GM23338 (cell line): ENCODE measurements around the gene PDGFC.

Experiments used
- CREB1 ChIP-seq: fragments of 250-450 bp; sonication (Bioruptor Pico); IDR thresholded peaks from 2 replicates; pipeline ENCODE4 v1.5.0; 2020; ENCODE audit warnings: low read depth, mild to moderate bottlenecking, moderate library complexity
- EZH2 ChIP-seq: fragments of 200-600 bp; sonication (generic); IDR thresholded peaks from one replicate; pipeline ENCODE4 v1.8.0; 2017; ENCODE audit warnings: antibody characterized with exemption, mild to moderate bottlenecking, low read depth; ENCODE audit not compliant: unreplicated experiment
- EZH2phosphoT487 ChIP-seq: fragments of 200-600 bp; sonication (generic); IDR thresholded peaks from one replicate; pipeline ENCODE4 v1.8.1; 2018; ENCODE audit warnings: antibody characterized with exemption; ENCODE audit not compliant: unreplicated experiment
- JUNB ChIP-seq: IDR thresholded peaks from one replicate; pipeline ENCODE4 v1.6.1; 2016; ENCODE audit warnings: antibody characterized with exemption; ENCODE audit not compliant: unreplicated experiment
- POLR2AphosphoS5 ChIP-seq: IDR thresholded peaks from 2 replicates; pipeline ENCODE4 v1.6.1; 2016; ENCODE audit warnings: antibody characterized with exemption, low read depth
- STAT1 ChIP-seq: IDR thresholded peaks from one replicate; pipeline ENCODE4 v1.6.1; 2016; ENCODE audit warnings: antibody characterized with exemption; ENCODE audit not compliant: unreplicated experiment
- TF ChIP-seq, protein P1 (sequence below), 2 experiments: fragments of 200-600 bp in 1 of 2; sonication (generic) in 1 of 2; conservative IDR thresholded peaks; 2 replicates each; pipeline versions ENCODE4 v1.5.1 to v1.6.1; 2016 to 2017; ENCODE audit warnings: antibody characterized with exemption in 2 of 2, low read depth in 2 of 2, mild to moderate bottlenecking in 2 of 2, moderate library complexity in 1 of 2
- TF ChIP-seq, protein P2 (sequence below): IDR thresholded peaks from one replicate; pipeline ENCODE4 v1.6.1; 2018; ENCODE audit warnings: antibody characterized with exemption; ENCODE audit not compliant: unreplicated experiment
- TF ChIP-seq, protein P3 (sequence below): fragments of 250-450 bp; sonication (Bioruptor Pico); IDR thresholded peaks from 2 replicates; pipeline ENCODE4 v1.5.0; 2020; ENCODE audit warnings: mild to moderate bottlenecking, moderate library complexity
- TF ChIP-seq, protein P4 (sequence below): IDR thresholded peaks from 2 replicates; pipeline ENCODE4 v1.6.1; 2016; ENCODE audit warnings: antibody characterized with exemption

DNA sequence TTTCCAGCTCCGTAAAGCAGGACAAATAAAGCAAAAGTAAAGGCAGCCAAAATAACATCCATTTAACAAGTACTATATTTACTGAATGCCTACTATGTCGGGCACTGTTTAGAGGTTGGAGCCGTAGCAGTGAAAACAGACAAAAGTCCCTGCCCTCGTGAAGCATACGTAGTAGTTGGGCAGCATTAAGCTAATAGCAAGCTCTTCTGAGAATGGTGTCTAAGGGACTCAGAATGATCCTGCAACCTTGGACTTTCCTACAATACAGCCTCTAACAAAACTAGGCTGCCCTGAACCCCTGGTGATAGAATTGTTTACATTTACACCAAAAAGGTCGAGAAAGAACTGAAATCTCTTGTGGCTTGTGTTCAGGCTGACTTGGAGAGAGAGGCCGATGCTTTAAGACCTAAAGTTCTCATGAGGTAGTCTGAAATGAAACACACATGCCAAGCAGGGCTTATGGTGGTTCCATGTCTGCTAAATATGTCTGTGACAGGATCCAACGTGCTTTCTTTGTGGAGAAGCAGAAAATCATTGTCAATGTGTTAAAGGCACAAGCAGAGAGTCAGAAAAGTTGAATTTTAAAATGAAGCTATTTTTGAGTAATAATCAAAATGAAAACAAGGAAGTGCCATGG is 898 bp upstream of the PDGFC start:
- TF ChIP-seq, protein P1, sequence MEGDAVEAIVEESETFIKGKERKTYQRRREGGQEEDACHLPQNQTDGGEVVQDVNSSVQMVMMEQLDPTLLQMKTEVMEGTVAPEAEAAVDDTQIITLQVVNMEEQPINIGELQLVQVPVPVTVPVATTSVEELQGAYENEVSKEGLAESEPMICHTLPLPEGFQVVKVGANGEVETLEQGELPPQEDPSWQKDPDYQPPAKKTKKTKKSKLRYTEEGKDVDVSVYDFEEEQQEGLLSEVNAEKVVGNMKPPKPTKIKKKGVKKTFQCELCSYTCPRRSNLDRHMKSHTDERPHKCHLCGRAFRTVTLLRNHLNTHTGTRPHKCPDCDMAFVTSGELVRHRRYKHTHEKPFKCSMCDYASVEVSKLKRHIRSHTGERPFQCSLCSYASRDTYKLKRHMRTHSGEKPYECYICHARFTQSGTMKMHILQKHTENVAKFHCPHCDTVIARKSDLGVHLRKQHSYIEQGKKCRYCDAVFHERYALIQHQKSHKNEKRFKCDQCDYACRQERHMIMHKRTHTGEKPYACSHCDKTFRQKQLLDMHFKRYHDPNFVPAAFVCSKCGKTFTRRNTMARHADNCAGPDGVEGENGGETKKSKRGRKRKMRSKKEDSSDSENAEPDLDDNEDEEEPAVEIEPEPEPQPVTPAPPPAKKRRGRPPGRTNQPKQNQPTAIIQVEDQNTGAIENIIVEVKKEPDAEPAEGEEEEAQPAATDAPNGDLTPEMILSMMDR (conservative IDR thresholded peaks at IDR 0.05; ENCODE audit: low read depth in 2 of 2), result no peak
- TF ChIP-seq EZH2 (no peak), POLR2AphosphoS5 (no peak), CREB1 (CRISPR knock-in tag) (no peak), STAT1 (no peak), JUNB (no peak), EZH2phosphoT487 (no peak)
- TF ChIP-seq, protein P2, sequence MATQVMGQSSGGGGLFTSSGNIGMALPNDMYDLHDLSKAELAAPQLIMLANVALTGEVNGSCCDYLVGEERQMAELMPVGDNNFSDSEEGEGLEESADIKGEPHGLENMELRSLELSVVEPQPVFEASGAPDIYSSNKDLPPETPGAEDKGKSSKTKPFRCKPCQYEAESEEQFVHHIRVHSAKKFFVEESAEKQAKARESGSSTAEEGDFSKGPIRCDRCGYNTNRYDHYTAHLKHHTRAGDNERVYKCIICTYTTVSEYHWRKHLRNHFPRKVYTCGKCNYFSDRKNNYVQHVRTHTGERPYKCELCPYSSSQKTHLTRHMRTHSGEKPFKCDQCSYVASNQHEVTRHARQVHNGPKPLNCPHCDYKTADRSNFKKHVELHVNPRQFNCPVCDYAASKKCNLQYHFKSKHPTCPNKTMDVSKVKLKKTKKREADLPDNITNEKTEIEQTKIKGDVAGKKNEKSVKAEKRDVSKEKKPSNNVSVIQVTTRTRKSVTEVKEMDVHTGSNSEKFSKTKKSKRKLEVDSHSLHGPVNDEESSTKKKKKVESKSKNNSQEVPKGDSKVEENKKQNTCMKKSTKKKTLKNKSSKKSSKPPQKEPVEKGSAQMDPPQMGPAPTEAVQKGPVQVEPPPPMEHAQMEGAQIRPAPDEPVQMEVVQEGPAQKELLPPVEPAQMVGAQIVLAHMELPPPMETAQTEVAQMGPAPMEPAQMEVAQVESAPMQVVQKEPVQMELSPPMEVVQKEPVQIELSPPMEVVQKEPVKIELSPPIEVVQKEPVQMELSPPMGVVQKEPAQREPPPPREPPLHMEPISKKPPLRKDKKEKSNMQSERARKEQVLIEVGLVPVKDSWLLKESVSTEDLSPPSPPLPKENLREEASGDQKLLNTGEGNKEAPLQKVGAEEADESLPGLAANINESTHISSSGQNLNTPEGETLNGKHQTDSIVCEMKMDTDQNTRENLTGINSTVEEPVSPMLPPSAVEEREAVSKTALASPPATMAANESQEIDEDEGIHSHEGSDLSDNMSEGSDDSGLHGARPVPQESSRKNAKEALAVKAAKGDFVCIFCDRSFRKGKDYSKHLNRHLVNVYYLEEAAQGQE, result no peak
- TF ChIP-seq, protein P3, sequence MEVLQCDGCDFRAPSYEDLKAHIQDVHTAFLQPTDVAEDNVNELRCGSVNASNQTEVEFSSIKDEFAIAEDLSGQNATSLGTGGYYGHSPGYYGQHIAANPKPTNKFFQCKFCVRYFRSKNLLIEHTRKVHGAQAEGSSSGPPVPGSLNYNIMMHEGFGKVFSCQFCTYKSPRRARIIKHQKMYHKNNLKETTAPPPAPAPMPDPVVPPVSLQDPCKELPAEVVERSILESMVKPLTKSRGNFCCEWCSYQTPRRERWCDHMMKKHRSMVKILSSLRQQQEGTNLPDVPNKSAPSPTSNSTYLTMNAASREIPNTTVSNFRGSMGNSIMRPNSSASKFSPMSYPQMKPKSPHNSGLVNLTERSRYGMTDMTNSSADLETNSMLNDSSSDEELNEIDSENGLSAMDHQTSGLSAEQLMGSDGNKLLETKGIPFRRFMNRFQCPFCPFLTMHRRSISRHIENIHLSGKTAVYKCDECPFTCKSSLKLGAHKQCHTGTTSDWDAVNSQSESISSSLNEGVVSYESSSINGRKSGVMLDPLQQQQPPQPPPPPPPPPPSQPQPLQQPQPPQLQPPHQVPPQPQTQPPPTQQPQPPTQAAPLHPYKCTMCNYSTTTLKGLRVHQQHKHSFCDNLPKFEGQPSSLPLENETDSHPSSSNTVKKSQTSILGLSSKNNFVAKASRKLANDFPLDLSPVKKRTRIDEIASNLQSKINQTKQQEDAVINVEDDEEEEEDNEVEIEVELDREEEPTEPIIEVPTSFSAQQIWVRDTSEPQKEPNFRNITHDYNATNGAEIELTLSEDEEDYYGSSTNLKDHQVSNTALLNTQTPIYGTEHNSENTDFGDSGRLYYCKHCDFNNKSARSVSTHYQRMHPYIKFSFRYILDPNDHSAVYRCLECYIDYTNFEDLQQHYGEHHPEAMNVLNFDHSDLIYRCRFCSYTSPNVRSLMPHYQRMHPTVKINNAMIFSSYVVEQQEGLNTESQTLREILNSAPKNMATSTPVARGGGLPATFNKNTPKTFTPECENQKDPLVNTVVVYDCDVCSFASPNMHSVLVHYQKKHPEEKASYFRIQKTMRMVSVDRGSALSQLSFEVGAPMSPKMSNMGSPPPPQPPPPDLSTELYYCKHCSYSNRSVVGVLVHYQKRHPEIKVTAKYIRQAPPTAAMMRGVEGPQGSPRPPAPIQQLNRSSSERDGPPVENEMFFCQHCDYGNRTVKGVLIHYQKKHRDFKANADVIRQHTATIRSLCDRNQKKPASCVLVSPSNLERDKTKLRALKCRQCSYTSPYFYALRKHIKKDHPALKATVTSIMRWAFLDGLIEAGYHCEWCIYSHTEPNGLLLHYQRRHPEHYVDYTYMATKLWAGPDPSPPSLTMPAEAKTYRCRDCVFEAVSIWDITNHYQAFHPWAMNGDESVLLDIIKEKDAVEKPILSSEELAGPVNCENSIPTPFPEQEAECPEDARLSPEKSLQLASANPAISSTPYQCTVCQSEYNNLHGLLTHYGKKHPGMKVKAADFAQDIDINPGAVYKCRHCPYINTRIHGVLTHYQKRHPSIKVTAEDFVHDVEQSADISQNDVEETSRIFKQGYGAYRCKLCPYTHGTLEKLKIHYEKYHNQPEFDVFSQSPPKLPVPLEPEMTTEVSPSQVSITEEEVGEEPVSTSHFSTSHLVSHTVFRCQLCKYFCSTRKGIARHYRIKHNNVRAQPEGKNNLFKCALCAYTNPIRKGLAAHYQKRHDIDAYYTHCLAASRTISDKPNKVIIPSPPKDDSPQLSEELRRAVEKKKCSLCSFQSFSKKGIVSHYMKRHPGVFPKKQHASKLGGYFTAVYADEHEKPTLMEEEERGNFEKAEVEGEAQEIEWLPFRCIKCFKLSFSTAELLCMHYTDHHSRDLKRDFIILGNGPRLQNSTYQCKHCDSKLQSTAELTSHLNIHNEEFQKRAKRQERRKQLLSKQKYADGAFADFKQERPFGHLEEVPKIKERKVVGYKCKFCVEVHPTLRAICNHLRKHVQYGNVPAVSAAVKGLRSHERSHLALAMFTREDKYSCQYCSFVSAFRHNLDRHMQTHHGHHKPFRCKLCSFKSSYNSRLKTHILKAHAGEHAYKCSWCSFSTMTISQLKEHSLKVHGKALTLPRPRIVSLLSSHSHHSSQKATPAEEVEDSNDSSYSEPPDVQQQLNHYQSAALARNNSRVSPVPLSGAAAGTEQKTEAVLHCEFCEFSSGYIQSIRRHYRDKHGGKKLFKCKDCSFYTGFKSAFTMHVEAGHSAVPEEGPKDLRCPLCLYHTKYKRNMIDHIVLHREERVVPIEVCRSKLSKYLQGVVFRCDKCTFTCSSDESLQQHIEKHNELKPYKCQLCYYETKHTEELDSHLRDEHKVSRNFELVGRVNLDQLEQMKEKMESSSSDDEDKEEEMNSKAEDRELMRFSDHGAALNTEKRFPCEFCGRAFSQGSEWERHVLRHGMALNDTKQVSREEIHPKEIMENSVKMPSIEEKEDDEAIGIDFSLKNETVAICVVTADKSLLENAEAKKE (CRISPR knock-in tag), result no peak
- TF ChIP-seq, protein P4, sequence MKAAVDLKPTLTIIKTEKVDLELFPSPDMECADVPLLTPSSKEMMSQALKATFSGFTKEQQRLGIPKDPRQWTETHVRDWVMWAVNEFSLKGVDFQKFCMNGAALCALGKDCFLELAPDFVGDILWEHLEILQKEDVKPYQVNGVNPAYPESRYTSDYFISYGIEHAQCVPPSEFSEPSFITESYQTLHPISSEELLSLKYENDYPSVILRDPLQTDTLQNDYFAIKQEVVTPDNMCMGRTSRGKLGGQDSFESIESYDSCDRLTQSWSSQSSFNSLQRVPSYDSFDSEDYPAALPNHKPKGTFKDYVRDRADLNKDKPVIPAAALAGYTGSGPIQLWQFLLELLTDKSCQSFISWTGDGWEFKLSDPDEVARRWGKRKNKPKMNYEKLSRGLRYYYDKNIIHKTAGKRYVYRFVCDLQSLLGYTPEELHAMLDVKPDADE, result no peak
